ENCODE measurements around the gene RPUSD3.

DNA sequence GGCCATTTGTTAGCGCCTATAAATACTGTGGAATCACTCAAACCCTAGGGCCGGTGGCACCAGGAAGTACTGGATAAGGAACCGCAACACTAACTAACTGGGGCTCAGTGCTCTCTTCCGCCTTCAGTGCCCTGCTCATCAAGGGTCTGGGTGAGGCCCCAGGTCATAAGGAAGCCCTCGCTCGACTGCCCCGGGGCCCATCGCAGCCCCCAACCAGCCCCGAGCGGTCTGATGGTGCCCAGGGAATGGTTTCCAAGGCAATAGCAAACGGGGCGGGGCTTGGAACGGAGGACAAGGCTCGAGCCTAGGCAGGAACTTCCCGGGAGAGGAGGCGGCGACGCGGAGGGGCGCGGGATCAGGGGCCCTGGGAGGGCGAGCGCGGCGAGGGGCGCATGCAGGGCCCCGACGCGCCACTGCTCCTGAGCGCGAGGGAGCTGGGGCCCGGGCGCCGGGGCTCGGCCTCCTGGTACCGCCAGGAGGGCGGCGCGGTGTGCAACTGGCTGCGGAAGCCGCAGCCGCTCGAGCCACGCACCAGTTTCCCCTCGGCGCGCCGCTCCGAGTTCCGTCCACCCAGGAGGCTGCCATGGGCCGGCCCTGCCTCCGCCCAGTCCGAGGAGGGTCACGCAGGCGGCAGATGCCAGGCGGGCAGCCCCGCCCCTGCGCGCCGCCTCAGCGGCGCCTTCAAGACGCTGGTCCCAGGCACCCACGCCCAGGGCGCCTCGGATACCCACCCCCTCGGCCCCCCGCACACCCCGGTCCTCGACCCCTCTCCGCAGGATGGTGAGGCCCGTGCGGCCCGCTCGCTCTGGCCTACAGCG, 34.0 kb downstream of the RPUSD3 start, which contains the start of gene TTLL3:
- TF ChIP-seq, protein P1, sequence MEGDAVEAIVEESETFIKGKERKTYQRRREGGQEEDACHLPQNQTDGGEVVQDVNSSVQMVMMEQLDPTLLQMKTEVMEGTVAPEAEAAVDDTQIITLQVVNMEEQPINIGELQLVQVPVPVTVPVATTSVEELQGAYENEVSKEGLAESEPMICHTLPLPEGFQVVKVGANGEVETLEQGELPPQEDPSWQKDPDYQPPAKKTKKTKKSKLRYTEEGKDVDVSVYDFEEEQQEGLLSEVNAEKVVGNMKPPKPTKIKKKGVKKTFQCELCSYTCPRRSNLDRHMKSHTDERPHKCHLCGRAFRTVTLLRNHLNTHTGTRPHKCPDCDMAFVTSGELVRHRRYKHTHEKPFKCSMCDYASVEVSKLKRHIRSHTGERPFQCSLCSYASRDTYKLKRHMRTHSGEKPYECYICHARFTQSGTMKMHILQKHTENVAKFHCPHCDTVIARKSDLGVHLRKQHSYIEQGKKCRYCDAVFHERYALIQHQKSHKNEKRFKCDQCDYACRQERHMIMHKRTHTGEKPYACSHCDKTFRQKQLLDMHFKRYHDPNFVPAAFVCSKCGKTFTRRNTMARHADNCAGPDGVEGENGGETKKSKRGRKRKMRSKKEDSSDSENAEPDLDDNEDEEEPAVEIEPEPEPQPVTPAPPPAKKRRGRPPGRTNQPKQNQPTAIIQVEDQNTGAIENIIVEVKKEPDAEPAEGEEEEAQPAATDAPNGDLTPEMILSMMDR (conservative IDR thresholded peaks at IDR 0.05; ENCODE audit: low read depth, low read length): no peak
- no peak for TF ChIP-seq EZH2 (IDR thresholded peaks at IDR 0.05; ENCODE audit: borderline replicate concordance, low read depth, low read length, poor library complexity, severe bottlenecking)
